C4-2B (cell line): ENCODE measurements around the gene TMEM266.

Experiments used
- ZFX ChIP-seq: fragments of 450-650 bp; IDR thresholded peaks from 2 replicates; pipeline ENCODE4 v1.6.1; 2017
- TF ChIP-seq, protein P1 (sequence below): fragments of 450-650 bp; conservative IDR thresholded peaks from 2 replicates; pipeline ENCODE4 v1.5.1; 2017; ENCODE audit warnings: mild to moderate bottlenecking

DNA sequence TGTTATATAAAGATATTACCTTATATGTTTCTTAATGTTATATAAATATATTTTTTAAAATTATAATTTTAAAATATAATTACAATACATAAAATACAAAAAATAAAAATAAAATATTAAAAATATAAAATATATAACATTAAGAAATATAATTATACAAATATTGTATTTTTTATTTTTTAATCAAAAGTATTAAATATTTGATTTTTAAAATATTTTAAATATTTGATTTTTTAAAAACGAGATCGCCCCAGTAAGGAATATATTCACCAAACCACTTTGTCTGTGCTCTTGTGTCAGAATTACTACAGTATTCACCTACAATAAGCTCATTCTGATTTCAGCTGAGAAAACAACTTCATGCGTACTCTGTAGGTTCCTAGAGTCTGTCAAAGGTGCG is 162.4 kb downstream of the TMEM266 start:
- TF ChIP-seq, protein P1, sequence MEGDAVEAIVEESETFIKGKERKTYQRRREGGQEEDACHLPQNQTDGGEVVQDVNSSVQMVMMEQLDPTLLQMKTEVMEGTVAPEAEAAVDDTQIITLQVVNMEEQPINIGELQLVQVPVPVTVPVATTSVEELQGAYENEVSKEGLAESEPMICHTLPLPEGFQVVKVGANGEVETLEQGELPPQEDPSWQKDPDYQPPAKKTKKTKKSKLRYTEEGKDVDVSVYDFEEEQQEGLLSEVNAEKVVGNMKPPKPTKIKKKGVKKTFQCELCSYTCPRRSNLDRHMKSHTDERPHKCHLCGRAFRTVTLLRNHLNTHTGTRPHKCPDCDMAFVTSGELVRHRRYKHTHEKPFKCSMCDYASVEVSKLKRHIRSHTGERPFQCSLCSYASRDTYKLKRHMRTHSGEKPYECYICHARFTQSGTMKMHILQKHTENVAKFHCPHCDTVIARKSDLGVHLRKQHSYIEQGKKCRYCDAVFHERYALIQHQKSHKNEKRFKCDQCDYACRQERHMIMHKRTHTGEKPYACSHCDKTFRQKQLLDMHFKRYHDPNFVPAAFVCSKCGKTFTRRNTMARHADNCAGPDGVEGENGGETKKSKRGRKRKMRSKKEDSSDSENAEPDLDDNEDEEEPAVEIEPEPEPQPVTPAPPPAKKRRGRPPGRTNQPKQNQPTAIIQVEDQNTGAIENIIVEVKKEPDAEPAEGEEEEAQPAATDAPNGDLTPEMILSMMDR = no peak
- TF ChIP-seq ZFX = no peak
